BLaER1 treated with 17β-estradiol and CSF1 and Interleukin-3, amounts not matched to agents 10 nM and 100 nM (cell line): Measurements from ENCODE around the gene CORO1C.

Experiments
- H3K27ac ChIP-seq, 11 experiments: shearing (Covaris generic); formaldehyde crosslinking; 2 replicates each; pipeline ENCODE4 v1.8.1; 2022
- H3K27me3 ChIP-seq, 11 experiments: shearing (Covaris generic); formaldehyde crosslinking; 2 replicates each; pipeline ENCODE4 v1.8.1; 2022
- H3K36me3 ChIP-seq, 11 experiments: shearing (Covaris generic); formaldehyde crosslinking; 2 replicates each; pipeline ENCODE4 v1.8.1; 2022
- H3K4me1 ChIP-seq, 10 experiments: shearing (Covaris generic); formaldehyde crosslinking; 2 replicates each; pipeline ENCODE4 v1.8.1; 2022
- H3K4me2 ChIP-seq, 11 experiments: shearing (Covaris generic); formaldehyde crosslinking; 2 replicates each; pipeline ENCODE4 v1.8.1; 2022
- H3K4me3 ChIP-seq, 10 experiments: shearing (Covaris generic); formaldehyde crosslinking; 2 replicates each; pipeline ENCODE4 v1.8.1; 2022
- H3K9ac ChIP-seq, 11 experiments: shearing (Covaris generic); formaldehyde crosslinking; 2 replicates each; pipeline ENCODE4 v1.8.1; 2022
- H3K9me3 ChIP-seq, 11 experiments: shearing (Covaris generic); formaldehyde crosslinking; replicated peaks in 1 of 11; 2 replicates each; pipeline ENCODE4 v1.8.1; 2022
- H4K20me1 ChIP-seq, 11 experiments: shearing (Covaris generic); formaldehyde crosslinking; 2 replicates each; pipeline ENCODE4 v1.8.1; 2022
- Cebpa-rat ChIP-seq, 11 experiments: shearing (Covaris generic); IDR thresholded peaks; 2 replicates each; pipeline ENCODE4 v1.8.1; 2022

The CORO1C gene

DNA sequence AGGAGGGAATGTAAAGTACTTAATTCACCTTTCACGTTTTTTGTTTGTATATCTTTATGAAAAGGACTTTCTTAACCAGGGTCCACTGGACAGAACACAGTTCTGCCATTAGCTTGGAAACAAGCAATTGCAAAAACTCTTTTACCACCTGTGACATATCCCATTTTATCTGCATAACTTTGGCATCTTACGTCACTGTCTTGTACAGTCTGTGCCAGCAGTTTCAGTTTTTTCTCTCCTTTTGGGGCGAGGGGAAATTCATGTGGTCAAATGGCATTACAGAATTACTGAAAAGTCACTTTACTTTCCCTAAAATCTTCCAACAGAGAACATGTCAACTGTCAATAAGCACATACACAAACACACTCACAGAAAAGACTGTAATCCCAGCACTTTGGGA lies 53.9 kb downstream of the CORO1C start:
- H3K4me1 ChIP-seq, result no peaks in the 10 kb centered on the region
- no peaks in the 10 kb centered on the region for H3K9me3 ChIP-seq
- peaks cover 29 to 79% (median 55%) of the 10 kb centered on the region in 11 experiments for H3K36me3 ChIP-seq
- no peak overlapping the region for H3K9ac ChIP-seq
- H4K20me1 ChIP-seq, result peaks cover 0 to 100% (median 8%) of the 10 kb centered on the region in 11 experiments; a peak in 11 of 22 replicates
- H3K4me2 ChIP-seq, result no peak overlapping the region
- H3K27me3 ChIP-seq, result no peaks in the 10 kb centered on the region
- TF ChIP-seq Cebpa-rat (IDR thresholded peaks at IDR 0.05), result no peak
- H3K27ac ChIP-seq, result no peak overlapping the region
- H3K4me3 ChIP-seq, result no peak overlapping the region

- no peaks in the 10 kb centered on the region for H3K27me3 ChIP-seq
- peaks cover 29 to 86% (median 59%) of the 10 kb centered on the region in 11 experiments for H3K36me3 ChIP-seq
- no peak overlapping the region for H3K9ac ChIP-seq
- H4K20me1 ChIP-seq, result peaks cover 0 to 100% (median 8%) of the 10 kb centered on the region in 11 experiments; a peak in 12 of 22 replicates
- no peaks in the 10 kb centered on the region for H3K4me1 ChIP-seq
- H3K4me3 ChIP-seq, result no peak overlapping the region
- no peaks in the 10 kb centered on the region for H3K9me3 ChIP-seq
- H3K27ac ChIP-seq, result no peak overlapping the region
- no peak overlapping the region for H3K4me2 ChIP-seq
- no peak for TF ChIP-seq Cebpa-rat (IDR thresholded peaks at IDR 0.05)
Measured at GRCh38 chr12:108676707-108677106, 54.6 kb downstream of the CORO1C start.

DNA sequence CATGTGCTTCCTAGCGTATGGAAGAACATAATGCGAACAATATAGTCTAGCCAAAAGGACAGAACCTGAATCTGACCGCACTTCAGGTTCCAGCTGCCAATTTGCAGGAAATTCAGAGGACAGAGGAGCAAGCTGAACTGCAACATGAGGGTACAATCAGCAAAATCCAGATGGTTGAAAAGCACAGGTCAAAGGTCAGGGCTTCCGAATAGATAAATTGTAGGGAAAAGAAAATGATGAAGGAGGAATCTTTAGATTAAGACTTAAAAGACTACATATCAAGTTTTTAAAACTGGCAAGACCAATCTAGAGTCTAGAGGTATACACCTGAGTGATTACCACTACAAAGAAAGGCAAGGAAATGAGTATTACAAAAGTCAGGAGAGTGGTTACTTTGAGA lies 55.5 kb downstream of the CORO1C start:
- Histone ChIP-seq H3K4me3 (no peak overlapping the region), H3K4me2 (no peak overlapping the region), H3K36me3 (peaks cover 29 to 86% (median 60%) of the 10 kb centered on the region in 11 experiments), H3K9ac (no peak overlapping the region), H3K27ac (no peak overlapping the region), H4K20me1 (peaks cover 0 to 100% (median 8%) of the 10 kb centered on the region in 11 experiments; a peak in 12 of 22 replicates), H3K9me3 (no peaks in the 10 kb centered on the region), H3K27me3 (no peaks in the 10 kb centered on the region), H3K4me1 (no peaks in the 10 kb centered on the region)
- TF ChIP-seq Cebpa-rat (IDR thresholded peaks at IDR 0.05), result no peak

DNA sequence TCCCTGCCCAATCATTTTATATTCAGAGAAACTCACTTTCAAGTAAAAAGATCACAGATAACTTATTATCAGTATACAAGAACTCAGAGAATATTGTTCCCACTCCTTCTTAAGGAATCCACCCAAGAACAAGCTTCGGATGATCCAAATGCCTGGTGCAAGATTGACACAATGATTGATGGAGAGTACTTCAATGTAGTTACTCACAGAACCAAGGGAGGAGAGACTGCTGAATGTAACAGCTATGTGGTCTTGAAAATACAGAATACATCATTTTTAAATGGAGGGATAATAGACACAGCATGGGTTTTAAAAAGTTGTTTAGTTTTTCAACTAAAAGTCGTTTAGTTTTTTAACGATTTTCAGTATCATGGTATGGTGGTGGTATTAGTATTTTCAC lies 59.3 kb downstream of the CORO1C start:
- peaks cover 6 to 20% (median 12%) of the 10 kb centered on the region in 10 experiments; a peak in 19 of 20 replicates for H3K4me1 ChIP-seq
- H3K4me2 ChIP-seq, result no peak overlapping the region
- H3K9me3 ChIP-seq, result no peaks in the 10 kb centered on the region
- H3K27ac ChIP-seq, result no peak overlapping the region
- TF ChIP-seq Cebpa-rat (IDR thresholded peaks at IDR 0.05), result no peak
- peaks cover 16 to 64% (median 44%) of the 10 kb centered on the region in 11 experiments for H3K36me3 ChIP-seq
- no peak overlapping the region for H3K9ac ChIP-seq
- H4K20me1 ChIP-seq, result peaks cover 0 to 99% (median 0%) of the 10 kb centered on the region in 11 experiments; a peak in 7 of 22 replicates
- H3K27me3 ChIP-seq, result no peaks in the 10 kb centered on the region
- H3K4me3 ChIP-seq, result no peak overlapping the region

DNA sequence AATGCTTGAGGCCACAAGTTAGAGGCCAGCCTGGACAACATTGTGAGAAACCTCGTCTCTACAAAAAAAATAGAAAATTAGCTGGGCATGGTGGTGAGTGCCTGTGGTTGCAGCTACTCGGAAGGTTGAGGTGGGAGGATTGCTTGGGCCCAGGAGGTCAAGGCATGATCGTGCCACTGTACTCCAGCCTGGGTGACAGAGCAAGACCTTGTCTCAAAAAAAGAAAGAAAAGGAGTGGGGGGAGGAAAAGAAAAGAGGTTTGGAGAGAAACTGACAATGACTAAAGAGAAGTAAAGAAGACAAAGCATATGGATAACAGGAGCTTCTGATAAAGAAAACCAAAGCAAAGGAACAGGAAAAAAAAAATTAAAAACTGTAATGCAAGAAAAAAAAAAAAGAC lies 60.2 kb downstream of the CORO1C start:
- H3K4me1 ChIP-seq, result peaks cover 15 to 30% (median 21%) of the 10 kb centered on the region in 10 experiments
- no peak overlapping the region for H3K9ac ChIP-seq
- H4K20me1 ChIP-seq, result peaks cover 0 to 99% (median 4%) of the 10 kb centered on the region in 11 experiments; a peak in 9 of 22 replicates
- H3K27me3 ChIP-seq, result no peaks in the 10 kb centered on the region
- H3K4me3 ChIP-seq, result no peak overlapping the region
- TF ChIP-seq Cebpa-rat (IDR thresholded peaks at IDR 0.05), result no peak
- H3K27ac ChIP-seq, result no peak overlapping the region
- no peaks in the 10 kb centered on the region for H3K9me3 ChIP-seq
- peaks cover 6 to 54% (median 34%) of the 10 kb centered on the region in 11 experiments; a peak in 20 of 22 replicates for H3K36me3 ChIP-seq
- H3K4me2 ChIP-seq, result no peak overlapping the region

DNA sequence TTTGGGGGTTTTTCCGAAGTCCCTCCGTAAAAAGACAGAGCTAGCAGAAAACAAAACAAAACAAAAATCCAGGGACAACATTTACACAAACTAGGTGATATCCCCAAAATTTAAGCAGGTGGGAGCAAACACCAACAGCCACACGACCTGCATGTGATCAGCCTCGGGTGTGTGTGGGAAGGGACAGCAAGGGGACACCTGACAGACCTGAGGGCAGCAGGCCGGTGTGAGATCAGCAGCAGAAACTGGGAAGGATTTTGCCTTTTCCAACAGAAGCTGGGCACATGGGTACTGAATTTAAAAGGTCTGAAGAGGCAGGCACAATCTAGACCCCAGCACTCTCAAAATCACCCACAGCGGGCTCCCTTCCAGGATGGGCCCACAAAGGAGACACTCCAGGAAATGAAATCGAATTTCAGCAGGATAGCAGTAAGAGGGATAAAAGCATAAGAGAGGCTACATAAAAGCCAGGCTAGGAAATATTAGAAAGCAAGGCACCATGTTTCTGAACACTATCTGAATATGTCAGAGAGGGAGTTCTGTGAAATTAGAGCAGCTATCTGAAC lies 61.2 kb downstream of the CORO1C start:
- Histone ChIP-seq H3K9ac (peak overlapping the region in 1 of 11 experiments; percentile 21; a peak in 1 of 22 replicates), H3K36me3 (peaks cover 4 to 45% (median 28%) of the 10 kb centered on the region in 11 experiments; a peak in 17 of 22 replicates), H3K27me3 (no peaks in the 10 kb centered on the region)

GRCh38 chr12:108668542-108668941 lies 62.8 kb downstream of the CORO1C start:
- H4K20me1 ChIP-seq, result peaks cover 0 to 96% (median 4%) of the 10 kb centered on the region in 11 experiments; a peak in 9 of 22 replicates
- peaks cover 0 to 31% (median 17%) of the 10 kb centered on the region in 11 experiments; a peak in 13 of 22 replicates for H3K36me3 ChIP-seq
- H3K4me3 ChIP-seq, result no peak overlapping the region
- TF ChIP-seq Cebpa-rat (IDR thresholded peaks at IDR 0.05), result no peak
- 0 out of 22 replicates have a peak overlapping the region, but pooled peaks of 1 of the 11 experiments have one; percentile 16 for H3K27ac ChIP-seq
- H3K4me1 ChIP-seq, result peaks cover 36 to 55% (median 45%) of the 10 kb centered on the region in 10 experiments
- H3K4me2 ChIP-seq, result peak overlapping the region in 3 of 11 experiments; percentile 13 to 89 (median 77); a peak in 4 of 22 replicates
- no peaks in the 10 kb centered on the region for H3K9me3 ChIP-seq
- H3K27me3 ChIP-seq, result no peaks in the 10 kb centered on the region
- H3K9ac ChIP-seq, result no peak overlapping the region

More for the DNA sequence above, 61.2 kb downstream of the CORO1C start:
- Histone ChIP-seq H3K4me1 (peaks cover 22 to 39% (median 31%) of the 10 kb centered on the region in 10 experiments), H3K9me3 (no peaks in the 10 kb centered on the region), H3K4me3 (no peak overlapping the region), H3K4me2 (no peak overlapping the region), H4K20me1 (peaks cover 0 to 99% (median 4%) of the 10 kb centered on the region in 11 experiments; a peak in 9 of 22 replicates), H3K27ac (no peak overlapping the region)
- TF ChIP-seq Cebpa-rat (IDR thresholded peaks at IDR 0.05), result no peak

- H3K36me3 ChIP-seq, result peaks cover 0 to 31% (median 12%) of the 10 kb centered on the region in 11 experiments; a peak in 12 of 22 replicates
- H3K9me3 ChIP-seq, result no peaks in the 10 kb centered on the region
- peaks cover 0 to 96% (median 4%) of the 10 kb centered on the region in 11 experiments; a peak in 9 of 22 replicates for H4K20me1 ChIP-seq
- H3K4me2 ChIP-seq, result peak overlapping the region in 5 of 11 experiments; percentile 67 to 90 (median 88); a peak in 8 of 22 replicates
- H3K9ac ChIP-seq, result peak overlapping the region in 3 of 11 experiments; percentile 67 to 73 (median 69); a peak in 4 of 22 replicates
- H3K4me1 ChIP-seq, result peaks cover 36 to 60% (median 48%) of the 10 kb centered on the region in 10 experiments
- H3K27me3 ChIP-seq, result no peaks in the 10 kb centered on the region
- no peak overlapping the region for H3K4me3 ChIP-seq
- TF ChIP-seq Cebpa-rat (IDR thresholded peaks at IDR 0.05), result no peak
- peak overlapping the region in 4 of 11 experiments; percentile 70 to 94 (median 79); a peak in 5 of 22 replicates for H3K27ac ChIP-seq
Measured at GRCh38 chr12:108668063-108668462, 63.3 kb downstream of the CORO1C start.

GRCh38 chr12:108667349-108667748 lies 64.0 kb downstream of the CORO1C start:
- Histone ChIP-seq H3K4me1 (peaks cover 36 to 62% (median 48%) of the 10 kb centered on the region in 10 experiments), H3K27me3 (no peaks in the 10 kb centered on the region), H3K27ac (peak overlapping the region in 9 of 11 experiments; percentile 45 to 94 (median 87); a peak in 17 of 22 replicates), H3K4me3 (no peak overlapping the region), H3K9ac (peak overlapping the region in 4 of 11 experiments; percentile 67 to 78 (median 71); a peak in 8 of 22 replicates), H3K4me2 (peak overlapping the region; percentile 0 to 90 (median 29); a peak in 15 of 22 replicates), H3K36me3 (peaks cover 0 to 29% (median 5%) of the 10 kb centered on the region in 11 experiments; a peak in 9 of 22 replicates), H4K20me1 (peaks cover 0 to 96% (median 4%) of the 10 kb centered on the region in 11 experiments; a peak in 9 of 22 replicates), H3K9me3 (no peaks in the 10 kb centered on the region)
- no peak for TF ChIP-seq Cebpa-rat (IDR thresholded peaks at IDR 0.05)
